Caco-2 (cell line): Measurements from ENCODE around the gene GYPC. TPM values are rescaled to one million over a fixed set of nuclear protein-coding genes. Genes with fewer than 3 reads are reported as not detected.

Experiments
- BruUV-seq: library from RNA; stranded (reverse); fragments of 400-500 nt; replicated peaks from 2 replicates; lab custom pipeline; 2021; lab: Mats Ljungman, UMichigan
- CTCF ChIA-PET: fragments of 300-600 bp; sonication (Branson Sonifier 250); formaldehyde crosslinking; loops from one replicate; lab custom pipeline; 2022; ENCODE audit warnings: antibody characterized with exemption; lab: Charles Lee
- POLR2A ChIA-PET: fragments of 300-600 bp; sonication (Branson Sonifier 250); formaldehyde crosslinking; loops from one replicate; lab custom pipeline; 2022; ENCODE audit warnings: antibody characterized with exemption; lab: Charles Lee
- DNase-seq, 2 experiments: peaks; one replicate each; pipeline versions ENCODE4 v3.0.0 to v3.0.0-alpha.2; 2020 to 2022
- H3K27me3 ChIP-seq: replicated peaks from 2 replicates; pipeline ENCODE4 v1.6.0; 2011; ENCODE audit warnings: low read length; ENCODE audit not compliant: control insufficient read depth, insufficient read depth
- H3K36me3 ChIP-seq: 2 replicates; pipeline ENCODE4 v1.5.1; 2011; ENCODE audit warnings: low read length; ENCODE audit not compliant: control insufficient read depth, insufficient read depth
- H3K4me1 ChIP-seq: fragments of 250-450 bp; sonication (Bioruptor Pico); 2 replicates; pipeline ENCODE4 v1.5.1; 2020; ENCODE audit warnings: mild to moderate bottlenecking
- H3K4me3 ChIP-seq: 2 replicates; pipeline ENCODE4 v1.5.1; 2011; ENCODE audit warnings: low read depth, mild to moderate bottlenecking, control low read depth, low read length
- H3K9me3 ChIP-seq: fragments of 250-450 bp; sonication (Bioruptor Pico); 2 replicates; pipeline ENCODE4 v1.5.1; 2020; ENCODE audit warnings: mild to moderate bottlenecking, moderate library complexity
- H3K27ac Mint-ChIP-seq: one replicate; pipeline ENCODE4 v1.8.0; 2022; ENCODE audit warnings: mixed read lengths; ENCODE audit not compliant: unreplicated experiment
- H3K27me3 Mint-ChIP-seq: one replicate; pipeline ENCODE4 v1.8.0; 2022; ENCODE audit warnings: mixed read lengths; ENCODE audit not compliant: insufficient read depth, unreplicated experiment
- H3K36me3 Mint-ChIP-seq: one replicate; pipeline ENCODE4 v1.8.0; 2022; ENCODE audit warnings: mild to moderate bottlenecking, mixed read lengths; ENCODE audit not compliant: insufficient read depth, unreplicated experiment
- H3K4me1 Mint-ChIP-seq: one replicate; pipeline ENCODE4 v1.8.0; 2022; ENCODE audit warnings: low read depth, mixed read lengths; ENCODE audit not compliant: unreplicated experiment
- H3K4me3 Mint-ChIP-seq: one replicate; pipeline ENCODE4 v1.8.0; 2022; ENCODE audit warnings: mild to moderate bottlenecking, moderate library complexity, mixed read lengths; ENCODE audit not compliant: unreplicated experiment
- H3K9me3 Mint-ChIP-seq: one replicate; pipeline ENCODE4 v1.8.0; 2022; ENCODE audit warnings: mixed read lengths; ENCODE audit not compliant: unreplicated experiment
- CTCF ChIP-seq, 2 experiments: fragments of 200-600 bp in 1 of 2; IDR thresholded peaks; 1 replicate in 1 of 2; 2 replicates in 1 of 2; pipeline versions ENCODE4 v1.5.1 to v1.8.0; 2011 to 2022; ENCODE audit warnings: antibody characterized with exemption in 1 of 2, control low read depth in 1 of 2, inconsistent platforms in 1 of 2, low read depth in 1 of 2, low read length in 1 of 2, mild to moderate bottlenecking in 1 of 2, moderate library complexity in 1 of 2; ENCODE audit not compliant: insufficient read depth in 1 of 2, severe bottlenecking in 1 of 2, unreplicated experiment in 1 of 2
- intact Hi-C: fragments of 100-400 bp; cut with micrococcal nuclease; formaldehyde crosslinking; loops from one replicate; pipeline ENCODE4 v1.10.0; 2022; ENCODE audit not compliant: unreplicated experiment
- total RNA-seq: library from RNA; stranded (reverse); gene quantifications from 2 replicates; pipeline ENCODE4 v1.2.3, GENCODE V29; 2022

GYPC gene
- total RNA-seq, 1 experiment from 2014 or later, result not detected

GRCh38 chr2:126675637-126676036 is 19.7 kb downstream of the GYPC start:
- Histone ChIP-seq H3K36me3 (no peaks in the 10 kb centered on the region), H3K27me3 (peaks cover 3% of the 10 kb centered on the region), H3K4me1 (no peaks in the 10 kb centered on the region), H3K4me3 (no peak overlapping the region), H3K9me3 (peaks cover 10% of the 10 kb centered on the region; the same call in 1 of the 2 replicates)
- CTCF ChIA-PET, result no interaction called here
- Mint-ChIP-seq H3K36me3 (no peaks in the 10 kb centered on the region), H3K4me3 (no peak overlapping the region), H3K9me3 (peaks cover 27% of the 10 kb centered on the region), H3K27me3 (peaks cover 21% of the 10 kb centered on the region), H3K4me1 (no peaks in the 10 kb centered on the region), H3K27ac (no peak overlapping the region)
- no TSS peak for BruUV-seq
- POLR2A ChIA-PET, result no interaction called here
- DNase-seq, result no peak
- intact Hi-C loops, result no loop called here
- no peak for TF ChIP-seq CTCF (IDR thresholded peaks at IDR 0.05; ENCODE audit: insufficient read depth in 1 of 2, low read depth in 1 of 2, low read length in 1 of 2, severe bottlenecking in 1 of 2, unreplicated experiment in 1 of 2)

- ChIA-PET POLR2A (no interaction called here), CTCF (no interaction called here)
- peaks cover 24% of the 10 kb centered on the region for H3K27me3 Mint-ChIP-seq
- H3K4me3 Mint-ChIP-seq, result no peak overlapping the region
- Histone ChIP-seq H3K36me3 (no peaks in the 10 kb centered on the region), H3K4me1 (no peaks in the 10 kb centered on the region), H3K9me3 (peaks cover 10% of the 10 kb centered on the region; the same call in 1 of the 2 replicates), H3K4me3 (no peak overlapping the region), H3K27me3 (peaks cover 3% of the 10 kb centered on the region)
- no peak for TF ChIP-seq CTCF (IDR thresholded peaks at IDR 0.05; ENCODE audit: insufficient read depth in 1 of 2, low read depth in 1 of 2, low read length in 1 of 2, severe bottlenecking in 1 of 2, unreplicated experiment in 1 of 2)
- H3K4me1 Mint-ChIP-seq, result no peaks in the 10 kb centered on the region
- DNase-seq, result no peak
- intact Hi-C loops, result no loop called here
- BruUV-seq, result no TSS peak
- peaks cover 27% of the 10 kb centered on the region for H3K9me3 Mint-ChIP-seq
- H3K36me3 Mint-ChIP-seq, result no peaks in the 10 kb centered on the region
- no peak overlapping the region for H3K27ac Mint-ChIP-seq
These were observed 20.5 kb downstream of the GYPC start for GRCh38 chr2:126676221-126677175.

GRCh38 chr2:126677176-126677538 is 21.2 kb downstream of the GYPC start:
- Histone ChIP-seq H3K27me3 (peaks cover 3% of the 10 kb centered on the region), H3K4me3 (no peak overlapping the region), H3K4me1 (no peaks in the 10 kb centered on the region), H3K9me3 (peaks cover 10% of the 10 kb centered on the region; the same call in 1 of the 2 replicates), H3K36me3 (no peaks in the 10 kb centered on the region)
- no peak for DNase-seq
- no peak overlapping the region for H3K4me3 Mint-ChIP-seq
- H3K27me3 Mint-ChIP-seq, result peaks cover 22% of the 10 kb centered on the region
- CTCF ChIA-PET, result no interaction called here
- no peaks in the 10 kb centered on the region for H3K4me1 Mint-ChIP-seq
- no peak for TF ChIP-seq CTCF (IDR thresholded peaks at IDR 0.05; ENCODE audit: insufficient read depth in 1 of 2, low read depth in 1 of 2, low read length in 1 of 2, severe bottlenecking in 1 of 2, unreplicated experiment in 1 of 2)
- no peaks in the 10 kb centered on the region for H3K36me3 Mint-ChIP-seq
- H3K9me3 Mint-ChIP-seq, result peaks cover 27% of the 10 kb centered on the region
- intact Hi-C loops, result no loop called here
- POLR2A ChIA-PET, result no interaction called here
- no TSS peak for BruUV-seq
- no peak overlapping the region for H3K27ac Mint-ChIP-seq
